IMR-90 (cell line): Measurements from ENCODE around the gene HEATR5A. TPM values are rescaled to one million over a fixed set of nuclear protein-coding genes. Genes with fewer than 3 reads are reported as not detected.

ENCODE experiments used
- ATAC-seq: fragments of 200-7000 bp; cut with Tn5 transposase; 2 replicates; pipeline ENCODE4 v1.9.1; 2020; ENCODE audit warnings: low read depth, mild to moderate bottlenecking, moderate library complexity
- BruUV-seq: library from RNA; stranded (reverse); fragments of 400-500 nt; replicated peaks from 2 replicates; lab custom pipeline; 2021; lab: Mats Ljungman, UMichigan
- CTCF ChIA-PET: fragments of 300-600 bp; formaldehyde crosslinking; extraction: SDS; loops from one replicate; lab custom pipeline; 2021; ENCODE audit warnings: antibody characterized with exemption; lab: Yijun Ruan, JAX
- POLR2A ChIA-PET: fragments of 300-600 bp; sonication (Branson Sonifier 250); formaldehyde crosslinking; loops from one replicate; lab custom pipeline; 2022; ENCODE audit warnings: antibody characterized with exemption; ENCODE audit not compliant: unreplicated experiment; lab: Charles Lee
- DNase-seq: peaks from one replicate; pipeline ENCODE4 v3.0.0; 2013
- H2AFZ ChIP-seq: replicated peaks from 2 replicates; pipeline ENCODE3; 2013; ENCODE audit warnings: low read length, mild to moderate bottlenecking; ENCODE audit not compliant: poor library complexity
- H2AK5ac ChIP-seq: 2 replicates; pipeline ENCODE4 v1.6.1; 2013; ENCODE audit warnings: low read depth, low read length, inconsistent platforms
- H2AK9ac ChIP-seq: replicated peaks from 2 replicates; pipeline ENCODE3; 2013; ENCODE audit warnings: mild to moderate bottlenecking, low read depth, low read length, moderate library complexity; ENCODE audit not compliant: poor library complexity
- H2BK120ac ChIP-seq: 2 replicates; pipeline ENCODE4 v1.6.1; 2013; ENCODE audit warnings: low read depth, low read length, inconsistent platforms
- H2BK15ac ChIP-seq: 3 replicates; pipeline ENCODE4 v1.6.1; 2013; ENCODE audit warnings: low read depth, low read length, inconsistent platforms
- H2BK20ac ChIP-seq: 2 replicates; pipeline ENCODE4 v1.6.1; 2013; ENCODE audit warnings: low read depth, mild to moderate bottlenecking, inconsistent platforms, low read length, moderate library complexity
- H2BK5ac ChIP-seq: 2 replicates; pipeline ENCODE4 v1.6.1; 2013; ENCODE audit warnings: mild to moderate bottlenecking, low read depth, low read length, inconsistent platforms; ENCODE audit not compliant: poor library complexity, severe bottlenecking
- H3K14ac ChIP-seq: replicated peaks from 2 replicates; pipeline ENCODE4 v1.6.1; 2013; ENCODE audit warnings: low read depth, low read length, inconsistent platforms
- H3K18ac ChIP-seq: 2 replicates; pipeline ENCODE4 v1.6.1; 2013; ENCODE audit warnings: low read depth, low read length, control low read depth
- H3K23ac ChIP-seq: 2 replicates; pipeline ENCODE4 v1.6.1; 2013; ENCODE audit warnings: low read depth, low read length, inconsistent platforms
- H3K27ac ChIP-seq: 2 replicates; pipeline ENCODE4 v1.5.1; 2013; ENCODE audit warnings: mild to moderate bottlenecking, control low read depth, low read length; ENCODE audit not compliant: insufficient read depth
- H3K27me3 ChIP-seq: 2 replicates; pipeline ENCODE4 v1.6.1; 2013; ENCODE audit warnings: low read length; ENCODE audit not compliant: control insufficient read depth, insufficient read depth
- H3K36me3 ChIP-seq: 2 replicates; pipeline ENCODE4 v1.6.1; 2013; ENCODE audit warnings: low read length, mixed read lengths; ENCODE audit not compliant: control insufficient read depth, insufficient read depth
- H3K4ac ChIP-seq: 2 replicates; pipeline ENCODE4 v1.6.1; 2013; ENCODE audit warnings: low read depth, low read length, inconsistent platforms
- H3K4me1 ChIP-seq: 2 replicates; pipeline ENCODE4 v1.6.1; 2013; ENCODE audit warnings: low read length, mixed read lengths; ENCODE audit not compliant: control insufficient read depth, insufficient read depth
- H3K4me2 ChIP-seq: 2 replicates; pipeline ENCODE4 v1.6.1; 2013; ENCODE audit warnings: low read depth, mild to moderate bottlenecking, control low read depth, low read length, moderate library complexity
- H3K4me3 ChIP-seq: 2 replicates; pipeline ENCODE4 v1.5.1; 2013; ENCODE audit warnings: low read depth, mild to moderate bottlenecking, control low read depth, low read length, moderate library complexity; ENCODE audit not compliant: insufficient read depth
- H3K56ac ChIP-seq: 2 replicates; pipeline ENCODE4 v1.6.1; 2013; ENCODE audit warnings: low read length, inconsistent platforms; ENCODE audit not compliant: insufficient read depth; ENCODE audit errors: extremely low read depth
- H3K79me1 ChIP-seq, 2 experiments: 2 replicates each; pipeline ENCODE4 v1.6.1; 2013; ENCODE audit warnings: low read length in 2 of 2, inconsistent platforms in 1 of 2, low read depth in 1 of 2
- H3K9ac ChIP-seq: 2 replicates; pipeline ENCODE4 v1.6.1; 2013; ENCODE audit warnings: low read depth, low read length, control low read depth
- H3K9me1 ChIP-seq: 2 replicates; pipeline ENCODE4 v1.6.1; 2013; ENCODE audit warnings: low read length, inconsistent platforms; ENCODE audit not compliant: insufficient read depth
- H3K9me3 ChIP-seq: 2 replicates; pipeline ENCODE4 v1.6.1; 2013; ENCODE audit warnings: low read length; ENCODE audit not compliant: control insufficient read depth, insufficient read depth
- H4K20me1 ChIP-seq: 2 replicates; pipeline ENCODE4 v1.6.1; 2013; ENCODE audit warnings: low read length, inconsistent platforms; ENCODE audit not compliant: insufficient read depth
- H4K5ac ChIP-seq: 2 replicates; pipeline ENCODE4 v1.6.1; 2013; ENCODE audit warnings: mild to moderate bottlenecking, low read depth, low read length, control low read depth
- H4K8ac ChIP-seq, 2 experiments: 2 replicates each; pipeline ENCODE4 v1.6.1; 2013; ENCODE audit warnings: low read depth in 2 of 2, low read length in 2 of 2, control low read depth in 1 of 2, inconsistent platforms in 1 of 2
- H4K91ac ChIP-seq: 2 replicates; pipeline ENCODE4 v1.6.1; 2013; ENCODE audit warnings: low read depth, low read length, inconsistent platforms; ENCODE audit not compliant: insufficient read depth
- FOS ChIP-seq: fragments of 150-350 bp; IDR thresholded peaks from 2 replicates; pipeline ENCODE4 v1.6.1; 2016; ENCODE audit warnings: low read depth, low read length
- RAD21 ChIP-seq: IDR thresholded peaks from 2 replicates; pipeline ENCODE4 v1.6.1; 2012; ENCODE audit warnings: low read length, improper control_type of control experiment
- USF2 ChIP-seq: fragments of 150-350 bp; IDR thresholded peaks from 2 replicates; pipeline ENCODE4 v1.6.1; 2017; ENCODE audit warnings: mild to moderate bottlenecking, antibody characterized with exemption, low read length, low read depth
- WGBS, 2 experiments: methylation state at CpG; one replicate each; pipeline versions ENCODE4 v1.1.5 to v1.1.7; 2013; ENCODE audit warnings: missing lambda C conversion rate in 2 of 2; ENCODE audit not compliant: insufficient read length in 1 of 2; ENCODE audit errors: extremely low coverage in 2 of 2; 5-methylcytosine and 5-hydroxymethylcytosine counted together
- dilution Hi-C: fragments of 300-500 bp; cut with HindIII; formaldehyde crosslinking; loops from one replicate; pipeline ENCODE4 v1.14.3; 2018; ENCODE audit warnings: low sequenced_read_pairs; ENCODE audit not compliant: unreplicated experiment
- in situ Hi-C: fragments of 300-500 bp; cut with MboI; formaldehyde crosslinking; loops from 3 replicates; pipeline ENCODE4 v1.14.3; 2019; ENCODE audit warnings: low sequenced_read_pairs, inconsistent platforms, mixed read lengths
- intact Hi-C: fragments of 100-400 bp; cut with micrococcal nuclease; formaldehyde crosslinking; loops from 2 replicates; pipeline ENCODE4 v1.10.0; 2022
- polyA plus RNA-seq, 3 experiments: library from polyadenylated mRNA; depleted of rRNA; stranded (reverse); fragments of >200 nt; gene quantifications; 2 replicates each; pipeline ENCODE4 v1.2.3, GENCODE V29; 2012; ENCODE audit warnings: low replicate concordance in 1 of 3
- total RNA-seq: library from RNA; depleted of rRNA; stranded (reverse); fragments of >200 nt; gene quantifications from 2 replicates; pipeline ENCODE4 v1.2.3, GENCODE V29; 2012

HEATR5A gene
- total and polyA plus RNA-seq, 2 of the 4 experiments (the other 2 are of a cell fraction) = 14.0 to 48.9 TPM

- no peak overlapping the region for H4K5ac ChIP-seq
- H4K8ac ChIP-seq = no peak overlapping the region
- H2BK120ac ChIP-seq = no peak overlapping the region
- no TSS peak for BruUV-seq
- no peak for DNase-seq
- no CpG with 5 or more reads among the region's 2 CpGs for WGBS, 2 experiments
- H2BK5ac ChIP-seq = no peak overlapping the region
- no peak overlapping the region for H4K91ac ChIP-seq
- in situ Hi-C loops (no loop called here), intact Hi-C loops (no loop called here), dilution Hi-C loops (no loop called here)
- H4K20me1 ChIP-seq = no peaks in the 10 kb centered on the region
- ATAC-seq = no peak
- TF ChIP-seq FOS (no peak), USF2 (no peak), RAD21 (no peak)
- no peak overlapping the region for H2BK15ac ChIP-seq
- H2AK9ac ChIP-seq = no peak overlapping the region
- no peaks in the 10 kb centered on the region for H3K79me1 ChIP-seq
- H3K4me3 ChIP-seq = no peak overlapping the region
- no peaks in the 10 kb centered on the region; the same call in 1 of the 2 replicates for H3K9me1 ChIP-seq
- H3K56ac ChIP-seq = no peak overlapping the region
- no peak overlapping the region for H3K4ac ChIP-seq
- no peak overlapping the region for H3K27ac ChIP-seq
- H3K23ac ChIP-seq = no peak overlapping the region
- ChIA-PET CTCF (interaction anchor here (0.8 kb wide), 1 partner anchor 158 kb away, joined by 3 read pairs; no protein-coding TSS in a partner anchor), POLR2A (no interaction called here)
- H3K9ac ChIP-seq = no peak overlapping the region
- H2AK5ac ChIP-seq = no peak overlapping the region
- no peak overlapping the region for H2AFZ ChIP-seq
- H3K36me3 ChIP-seq = peaks cover 12% of the 10 kb centered on the region; the same call in 1 of the 2 replicates
- H3K14ac ChIP-seq = no peak overlapping the region
- H2BK20ac ChIP-seq = no peak overlapping the region
- H3K4me1 ChIP-seq = no peaks in the 10 kb centered on the region
- H3K18ac ChIP-seq = no peak overlapping the region
- no peaks in the 10 kb centered on the region for H3K9me3 ChIP-seq
- no peaks in the 10 kb centered on the region for H3K27me3 ChIP-seq
- H3K4me2 ChIP-seq = no peak overlapping the region
These were observed 96.9 kb downstream of the HEATR5A start for GRCh38 chr14:31323419-31323818.
